Epithelial cell of prostate (primary cell): ENCODE data around the gene KCNMA1.
A peak's percentile ranks its signal among the peaks of the same experiment; 100 is the strongest.

ENCODE experiments used
- DNase-seq: peaks from one replicate; pipeline ENCODE4 v3.0.0-alpha.2; 2011; ENCODE audit warnings: low read depth, low spot score
- H3K27ac ChIP-seq: fragments of 450-650 bp; 2 replicates; pipeline ENCODE4 v1.5.1; 2017; ENCODE audit warnings: mild to moderate bottlenecking

KCNMA1 gene

DNA sequence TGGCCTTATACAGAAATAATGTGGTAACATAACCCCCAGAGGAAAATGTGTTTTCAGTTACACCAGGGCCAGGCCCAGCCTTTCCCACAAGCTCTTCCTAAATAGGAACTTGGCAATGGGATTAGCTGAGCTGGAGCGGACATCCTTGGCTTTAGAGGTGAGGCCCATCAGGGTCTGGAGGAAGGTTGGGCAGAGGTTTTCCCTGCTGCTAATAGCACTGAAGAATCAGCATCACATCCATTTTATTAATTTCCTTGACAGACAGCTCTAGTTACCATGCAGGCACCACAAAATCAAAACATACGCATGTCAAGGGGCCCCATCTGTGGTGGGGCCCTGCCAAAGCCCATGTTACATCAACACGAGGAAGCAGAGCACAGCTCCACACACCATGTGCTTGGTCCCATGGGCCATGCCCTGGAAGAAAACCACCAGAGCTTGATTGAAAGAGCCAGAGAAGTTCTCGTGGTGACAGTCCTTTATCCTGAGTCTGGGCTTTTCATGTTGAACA, 566.6 kb downstream of the KCNMA1 start:
- DNase-seq, result no peak
- H3K27ac ChIP-seq, result no peak overlapping the region

DNA sequence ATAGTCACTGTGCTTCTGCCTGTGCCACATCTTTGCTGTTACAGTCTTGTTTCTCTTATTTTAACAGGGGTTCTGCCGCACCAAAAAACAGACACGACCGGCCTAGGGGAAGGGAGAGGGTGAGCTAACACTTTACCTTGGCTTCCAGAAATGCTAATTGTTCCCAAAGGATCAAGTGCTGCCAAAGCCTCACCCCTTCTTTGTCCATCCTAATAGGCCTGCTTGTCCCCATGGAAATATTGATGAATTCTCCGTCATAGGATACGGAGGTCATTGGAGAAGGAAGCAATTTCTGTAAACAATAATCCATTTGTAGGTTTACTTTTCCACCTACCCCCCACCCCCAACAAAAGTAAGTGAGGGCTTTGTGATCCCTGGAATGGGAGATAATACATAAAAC, 567.3 kb downstream of the KCNMA1 start:
- no peak overlapping the region for H3K27ac ChIP-seq
- DNase-seq, result no peak

GRCh38 chr10:77068969-77069368, 568.6 kb downstream of the KCNMA1 start:
- H3K27ac ChIP-seq, result no peak overlapping the region
- DNase-seq, result no peak

DNA sequence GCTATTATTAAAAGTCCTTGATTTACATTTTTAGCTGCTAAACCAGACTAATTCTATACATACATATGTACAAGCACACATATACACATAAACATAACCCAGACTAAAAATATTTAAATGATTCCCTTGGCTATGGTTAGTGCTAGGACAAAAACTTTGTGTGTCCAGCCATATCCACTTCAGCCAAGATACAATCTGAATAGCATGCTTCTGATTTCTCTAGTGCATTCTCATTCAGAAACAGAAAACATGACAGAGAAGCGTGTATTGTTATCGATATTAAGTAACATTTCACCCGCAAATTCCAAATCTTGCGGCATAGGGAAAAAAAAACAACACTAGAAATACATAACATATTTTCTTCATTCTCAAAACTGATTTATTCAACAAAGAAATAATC, 569.3 kb downstream of the KCNMA1 start:
- DNase-seq, result no peak

GRCh38 chr10:77062381-77062780, 575.2 kb downstream of the KCNMA1 start:
- no peak overlapping the region for H3K27ac ChIP-seq
- peak; percentile 27 for DNase-seq

More for the DNA sequence above, 569.3 kb downstream of the KCNMA1 start:
- no peak overlapping the region for H3K27ac ChIP-seq

GRCh38 chr10:77060913-77061312, 576.7 kb downstream of the KCNMA1 start:
- no peak for DNase-seq

GRCh38 chr10:77056650-77057049, 581.0 kb downstream of the KCNMA1 start:
- H3K27ac ChIP-seq, result no peak overlapping the region
- no peak for DNase-seq

More at GRCh38 chr10:77060913-77061312, 576.7 kb downstream of the KCNMA1 start:
- H3K27ac ChIP-seq, result no peak overlapping the region

- DNase-seq, result no peak
- no peak overlapping the region for H3K27ac ChIP-seq
Observed at GRCh38 chr10:77052593-77052992, 585.0 kb downstream of the KCNMA1 start.

DNA sequence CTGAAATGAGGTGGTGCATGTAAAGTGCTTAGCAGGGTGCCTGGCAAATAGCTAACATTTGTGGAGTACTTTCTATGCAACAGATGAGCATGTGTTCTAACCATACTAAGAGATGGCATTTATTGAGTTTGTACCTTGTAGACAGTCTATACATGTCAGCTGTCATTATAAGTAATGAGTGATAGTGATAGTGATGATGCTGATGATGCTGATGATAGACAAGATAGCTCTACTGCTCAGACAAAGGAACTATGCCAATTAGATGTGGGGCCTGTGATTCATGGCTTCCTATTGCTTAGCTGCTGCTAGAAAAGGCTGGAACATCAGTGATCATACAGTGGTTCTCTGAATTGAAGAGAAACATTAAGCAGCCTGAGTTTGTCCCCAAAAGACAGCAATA, 585.8 kb downstream of the KCNMA1 start:
- DNase-seq, result no peak
- H3K27ac ChIP-seq, result no peak overlapping the region

GRCh38 chr10:77049896-77050295, 587.7 kb downstream of the KCNMA1 start:
- DNase-seq, result no peak
- no peak overlapping the region for H3K27ac ChIP-seq

DNA sequence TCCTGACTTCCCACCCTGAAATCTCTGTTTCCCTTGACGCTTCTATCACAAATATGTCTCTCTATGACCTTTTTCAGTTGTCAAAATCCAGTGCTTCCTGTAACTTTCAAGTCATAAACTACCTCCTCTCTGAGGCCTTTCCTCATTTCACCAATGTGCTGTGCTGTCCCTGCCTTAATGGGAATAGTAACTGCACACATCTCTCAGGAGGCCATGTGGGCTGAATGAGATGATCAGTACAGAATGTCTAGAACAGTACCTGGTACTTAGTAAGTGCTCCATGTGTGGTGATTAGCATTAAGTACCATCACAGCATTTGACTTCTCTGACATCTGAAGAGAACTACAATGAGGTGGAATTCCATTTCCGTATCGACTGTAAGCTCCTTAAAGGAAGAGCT, 588.5 kb downstream of the KCNMA1 start:
- no peak overlapping the region for H3K27ac ChIP-seq
- no peak for DNase-seq

GRCh38 chr10:77045085-77045484, 592.5 kb downstream of the KCNMA1 start:
- no peak overlapping the region for H3K27ac ChIP-seq
- DNase-seq, result no peak

DNA sequence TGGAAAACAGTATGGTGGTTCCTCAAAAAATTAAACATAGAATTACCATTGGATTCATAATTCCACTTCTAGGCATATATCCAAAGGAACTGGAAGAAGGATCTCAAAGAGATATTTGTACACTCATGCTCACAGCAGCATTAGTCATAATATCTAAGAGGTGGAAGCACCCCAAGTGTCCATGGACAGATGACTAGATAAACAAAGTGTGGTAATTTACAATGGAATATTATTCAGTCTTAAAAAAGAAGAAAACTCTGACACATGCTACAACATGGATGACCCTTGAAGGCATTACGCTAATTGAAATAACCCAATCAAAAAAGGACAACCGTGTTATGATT, 594.2 kb downstream of the KCNMA1 start:
- no peak overlapping the region for H3K27ac ChIP-seq
- no peak for DNase-seq

- no peak overlapping the region for H3K27ac ChIP-seq
- DNase-seq, result no peak
Observed at GRCh38 chr10:77042706-77043419, 594.7 kb downstream of the KCNMA1 start.

- H3K27ac ChIP-seq, result no peak overlapping the region
- DNase-seq, result no peak
Observed at GRCh38 chr10:77041636-77042258, 595.9 kb downstream of the KCNMA1 start.

DNA sequence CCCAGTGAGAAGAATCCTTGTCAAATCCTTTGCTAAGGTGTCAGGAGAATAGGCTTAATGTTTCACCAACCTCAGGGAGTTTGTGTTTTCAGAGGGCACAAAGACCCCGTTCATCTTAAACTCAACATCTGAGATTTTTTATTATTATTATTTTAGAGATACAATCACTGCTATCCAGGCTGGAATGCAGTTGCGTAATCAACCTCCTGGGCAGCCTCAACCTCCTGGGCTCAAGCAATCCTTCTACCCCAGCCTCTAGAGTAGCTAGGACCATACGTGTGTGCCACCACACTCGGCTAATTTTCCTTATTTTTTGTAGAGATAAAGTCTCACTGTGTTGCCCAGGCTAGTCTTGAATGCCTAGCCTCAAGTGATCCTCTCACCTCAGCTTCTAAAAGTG, 599.2 kb downstream of the KCNMA1 start:
- no peak overlapping the region for H3K27ac ChIP-seq
- no peak for DNase-seq

DNA sequence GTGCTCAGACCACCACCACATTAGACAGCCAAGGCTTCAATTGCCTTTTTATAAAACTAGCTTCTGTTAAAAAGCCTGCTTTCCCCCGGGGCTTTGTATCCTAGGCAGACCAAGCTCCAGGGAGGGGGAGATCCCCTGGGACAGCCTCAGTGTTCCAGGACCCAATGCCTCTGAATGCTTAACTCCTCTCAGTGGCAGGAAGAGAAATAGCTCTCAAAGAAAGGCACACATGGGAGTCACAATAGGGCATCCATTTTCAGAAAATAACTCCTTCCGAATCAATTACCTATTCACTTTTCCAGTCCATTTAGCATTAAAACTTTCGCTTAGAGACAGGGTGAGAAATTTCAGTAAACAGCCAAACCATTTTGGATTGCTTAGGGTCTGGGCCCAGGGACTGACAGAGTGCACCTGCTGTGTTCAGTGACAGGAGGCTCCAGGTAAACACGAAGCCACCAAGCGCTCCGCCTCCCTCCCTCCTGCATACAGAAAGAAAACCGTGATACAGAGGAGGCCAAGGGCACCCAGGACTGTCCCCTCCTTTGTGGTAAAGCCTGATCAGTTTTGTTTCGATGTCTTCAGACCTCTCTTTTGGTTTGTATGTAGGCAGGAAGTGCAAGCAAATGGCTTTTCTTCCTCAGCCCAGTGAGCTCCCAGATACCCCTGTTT, 599.7 kb downstream of the KCNMA1 start:
- no peak for DNase-seq
- H3K27ac ChIP-seq, result no peak overlapping the region

DNA sequence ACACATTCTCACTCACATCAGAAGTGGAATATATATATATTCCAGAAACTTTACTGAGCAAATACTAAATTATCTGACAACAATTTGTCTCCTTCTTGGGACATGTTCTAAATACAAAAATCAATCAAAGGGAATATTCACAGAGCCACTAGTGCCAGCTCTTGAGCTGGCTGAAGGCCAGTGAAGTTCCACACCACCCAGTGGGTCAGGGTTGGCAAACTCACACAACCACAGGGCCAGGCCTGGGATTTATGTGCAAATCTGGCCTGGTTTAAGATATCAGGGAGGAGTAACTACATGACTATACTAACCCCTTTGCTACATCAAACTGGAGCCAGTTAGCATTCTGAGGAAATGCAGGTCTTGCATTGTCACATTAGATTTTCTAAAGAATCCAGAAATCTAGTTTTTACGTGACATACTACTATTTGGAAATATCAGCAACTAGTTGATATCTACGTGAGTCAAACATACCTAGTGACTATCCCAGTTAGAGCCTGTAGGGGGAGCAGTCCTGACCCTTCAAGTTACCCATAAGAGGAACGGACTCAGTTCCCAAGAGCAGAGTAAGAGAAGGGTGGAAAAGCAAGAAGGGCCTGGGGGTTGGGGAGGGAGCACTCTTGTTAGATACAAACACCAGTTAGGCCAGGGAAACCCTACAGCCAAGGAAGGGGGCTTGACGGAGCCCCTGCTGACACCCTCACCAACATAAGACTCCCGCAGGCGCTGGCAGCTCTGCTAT, 600.4 kb downstream of the KCNMA1 start:
- no peak for DNase-seq
- H3K27ac ChIP-seq, result no peak overlapping the region

- no peak for DNase-seq
- no peak overlapping the region for H3K27ac ChIP-seq
Observed at GRCh38 chr10:77036276-77036675, 601.3 kb downstream of the KCNMA1 start.

DNA sequence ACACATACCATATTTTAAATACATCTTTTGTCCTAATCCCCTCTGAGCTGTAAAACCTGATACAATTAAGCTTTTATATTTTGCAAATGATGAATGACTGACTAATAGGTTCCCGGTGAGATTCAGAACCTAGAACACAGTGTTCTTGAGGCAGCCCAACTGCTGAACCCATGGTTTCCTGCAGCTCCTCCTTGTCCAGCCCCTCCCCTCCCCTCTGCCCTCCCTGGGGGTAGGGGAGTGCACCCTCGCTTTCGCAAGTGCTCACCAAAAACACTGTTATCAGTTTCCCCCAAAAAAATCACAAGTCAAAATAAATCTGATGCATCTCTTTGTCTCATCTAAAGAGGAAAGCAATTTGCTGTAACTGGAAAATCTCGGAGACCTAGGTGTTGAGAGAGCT, 602.8 kb downstream of the KCNMA1 start:
- no peak overlapping the region for H3K27ac ChIP-seq
- no peak for DNase-seq

DNA sequence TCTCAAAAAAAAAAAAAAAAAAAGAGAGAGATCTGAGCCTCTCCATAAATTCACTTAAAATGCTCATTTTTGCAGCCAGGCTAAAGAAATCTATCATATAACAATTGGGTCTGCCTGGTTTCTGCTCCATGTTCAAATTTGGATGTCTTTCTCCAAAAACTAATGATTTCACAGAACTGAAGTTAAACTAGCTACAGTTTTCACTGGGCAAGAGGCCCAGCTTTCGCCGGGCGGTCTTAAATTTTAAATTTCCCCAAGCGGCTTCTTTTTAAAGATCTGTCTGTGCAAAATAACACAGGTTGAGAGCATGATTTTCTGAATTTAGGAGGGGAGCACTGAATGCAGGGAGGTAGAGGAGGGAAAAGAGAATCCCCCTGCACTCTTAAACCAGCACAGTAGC, 603.4 kb downstream of the KCNMA1 start:
- H3K27ac ChIP-seq, result no peak overlapping the region
- no peak for DNase-seq
